H54 (cell line): ENCODE measurements around the gene FAM8A1.

ENCODE experiments used
- DNase-seq: peaks from one replicate; pipeline ENCODE4 v3.0.0; 2011; ENCODE audit warnings: low spot score, mixed read lengths; ENCODE audit not compliant: insufficient read length
- FAIRE-seq: peaks from 3 replicates; lab custom pipeline; 2011; peaks lifted over from hg19 to GRCh38; lab: Jason Lieb, UNC
- POLR2A ChIP-seq: IDR thresholded peaks from 2 replicates; pipeline ENCODE4 v1.6.1; 2011; ENCODE audit warnings: low read depth, mild to moderate bottlenecking, low read length

The FAM8A1 gene

GRCh38 chr6:17624396-17624795, 24.3 kb downstream of the FAM8A1 start:
- peak; percentile 33 for FAIRE-seq
- no peak for TF ChIP-seq POLR2A

DNA sequence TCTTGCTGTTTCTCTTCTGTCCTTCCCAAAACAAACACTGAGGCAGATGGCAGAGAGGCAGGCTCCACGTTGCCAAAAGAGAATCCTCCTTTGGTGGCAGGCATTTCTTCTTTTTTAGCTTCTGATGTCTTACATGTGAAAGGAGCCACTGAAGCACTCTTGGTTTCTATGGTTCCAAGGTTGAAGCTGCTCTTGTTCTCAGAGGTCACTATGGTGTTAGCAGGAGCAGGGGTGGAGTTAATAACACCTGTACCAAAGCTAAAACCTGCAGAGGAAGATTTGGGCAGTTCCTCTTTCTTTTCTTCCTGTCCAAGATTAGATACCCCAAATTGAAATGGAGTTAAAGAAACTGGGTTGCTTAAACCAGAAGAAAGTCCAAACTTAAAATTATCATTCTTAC, 28.8 kb downstream of the FAM8A1 start:
- TF ChIP-seq POLR2A, result no peak
- FAIRE-seq (no peak), DNase-seq (no peak)

More at GRCh38 chr6:17624396-17624795, 24.3 kb downstream of the FAM8A1 start:
- no peak for DNase-seq

GRCh38 chr6:17629824-17630510, 29.9 kb downstream of the FAM8A1 start:
- TF ChIP-seq POLR2A, result no peak
- no peak for DNase-seq
- no peak for FAIRE-seq

- FAIRE-seq, result no peak
- no peak for DNase-seq
- no peak for TF ChIP-seq POLR2A
Measured at GRCh38 chr6:17630511-17631073, 30.5 kb downstream of the FAM8A1 start.

DNA sequence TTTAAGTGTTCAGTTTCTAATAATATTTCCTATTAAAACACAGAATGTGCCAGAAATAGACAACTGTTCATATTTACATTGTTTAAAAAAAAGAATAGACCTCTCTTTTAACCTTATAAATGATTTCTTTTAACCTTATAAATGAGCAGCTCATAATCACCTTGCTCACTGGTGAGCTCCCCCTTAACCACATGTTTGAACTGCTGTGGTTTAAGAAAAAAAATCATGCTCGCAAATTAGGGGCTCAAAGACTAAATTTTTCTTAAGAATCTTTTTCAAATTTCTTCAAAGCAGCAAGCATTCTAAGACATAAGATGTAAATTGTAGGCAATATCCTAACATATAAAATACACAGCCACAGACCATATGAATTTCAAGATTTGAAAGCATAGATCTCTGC, 32.8 kb downstream of the FAM8A1 start:
- no peak for DNase-seq
- TF ChIP-seq POLR2A, result no peak
- no peak for FAIRE-seq

DNA sequence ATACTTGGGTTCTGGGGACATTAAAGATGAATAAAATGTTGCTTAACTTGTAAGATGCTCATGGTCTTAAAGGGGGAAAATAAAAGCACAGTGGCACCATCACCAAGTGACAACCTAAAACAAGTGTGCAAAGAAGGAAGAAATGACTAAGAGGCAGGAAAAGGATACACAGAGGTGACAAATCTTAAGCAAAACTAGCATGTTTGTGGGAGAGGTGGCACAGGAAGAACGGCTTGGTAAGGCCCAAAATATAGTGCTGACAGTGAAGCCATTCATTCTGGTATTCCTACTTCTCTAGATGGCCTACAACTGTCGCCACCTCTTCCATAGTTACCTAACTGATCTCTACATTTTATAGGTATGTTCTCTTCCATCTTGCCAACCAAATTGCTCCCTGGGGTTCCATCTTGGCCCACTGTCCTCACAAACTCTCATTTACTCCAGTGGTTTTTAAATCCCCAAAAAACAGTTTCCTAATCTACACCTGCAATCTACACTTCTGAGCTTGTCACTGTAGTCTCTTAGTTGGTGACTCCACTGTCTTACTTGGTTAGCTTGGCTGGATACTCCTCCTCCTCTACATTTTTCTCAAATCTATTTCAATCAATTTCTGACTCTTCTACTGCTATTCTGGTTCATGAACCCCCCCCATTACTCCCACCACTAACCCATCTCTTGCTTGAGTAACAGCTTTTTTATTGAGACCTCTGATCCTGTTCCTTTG, 33.5 kb downstream of the FAM8A1 start:
- TF ChIP-seq POLR2A, result no peak
- DNase-seq (no peak), FAIRE-seq (no peak)

DNA sequence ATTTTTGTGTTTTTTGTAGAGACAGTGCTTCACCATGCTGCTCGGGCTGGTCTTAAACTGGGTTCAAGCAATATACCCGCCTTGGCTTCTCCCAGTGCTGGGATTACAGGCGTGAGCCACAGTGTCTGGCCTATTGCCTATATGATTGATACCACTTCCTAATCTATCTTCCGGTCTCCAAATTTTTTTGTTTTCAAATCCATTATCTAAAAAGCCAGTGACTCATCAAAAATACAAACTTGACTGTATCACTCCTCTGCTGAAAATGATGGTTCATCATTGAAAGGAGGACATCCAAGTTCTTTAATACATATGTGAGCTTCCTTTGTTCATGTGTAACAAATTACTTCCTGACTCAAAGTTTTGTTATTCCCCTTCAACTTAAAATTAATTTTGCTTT, 35.5 kb downstream of the FAM8A1 start:
- TF ChIP-seq POLR2A, result no peak
- FAIRE-seq, result no peak
- no peak for DNase-seq

- FAIRE-seq, result peak; percentile 6
- DNase-seq, result no peak
- TF ChIP-seq POLR2A, result no peak
Measured at GRCh38 chr6:17638212-17638715, 38.2 kb downstream of the FAM8A1 start.

DNA sequence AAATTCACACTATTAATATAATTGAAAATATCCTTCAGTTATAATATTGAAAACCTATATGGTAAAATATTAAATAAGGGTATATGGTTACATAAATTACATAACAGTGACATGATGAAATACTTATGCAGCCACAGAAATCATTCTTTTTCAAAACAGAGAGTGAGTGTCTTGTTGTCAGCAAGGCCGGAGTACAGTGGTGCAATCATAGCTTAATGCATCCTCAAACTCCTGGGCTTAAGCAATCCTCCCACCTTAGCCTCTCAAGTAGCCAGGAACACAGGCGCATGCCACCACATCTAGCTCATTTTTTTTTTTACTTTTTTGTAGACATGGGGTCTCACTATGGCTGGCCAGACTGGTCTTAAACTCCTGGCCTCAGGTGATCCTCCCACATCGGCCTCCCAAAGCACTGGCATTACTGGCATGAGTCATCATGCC, 40.4 kb downstream of the FAM8A1 start:
- FAIRE-seq, result no peak
- TF ChIP-seq POLR2A, result no peak

DNA sequence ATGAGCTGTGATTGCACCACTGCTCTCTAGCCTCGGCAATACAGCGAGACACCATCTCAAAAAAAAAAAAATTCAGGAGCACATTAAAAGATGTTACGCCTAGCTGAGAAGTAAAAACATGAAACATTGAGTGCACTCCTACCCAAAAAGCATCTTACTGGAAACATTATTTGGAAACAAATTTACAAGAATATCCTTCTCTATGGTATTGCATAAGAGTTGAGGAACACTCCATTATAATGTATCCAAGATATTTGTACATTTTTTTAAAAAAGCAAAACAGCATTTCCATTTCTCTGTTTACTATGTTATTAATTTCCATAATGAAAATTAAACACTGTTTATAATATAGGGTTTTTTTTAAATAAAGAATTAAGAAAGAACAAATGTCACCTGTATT, 48.6 kb downstream of the FAM8A1 start:
- no peak for TF ChIP-seq POLR2A
- no peak for DNase-seq
- no peak for FAIRE-seq

More for the DNA sequence above, 40.4 kb downstream of the FAM8A1 start:
- no peak for DNase-seq

DNA sequence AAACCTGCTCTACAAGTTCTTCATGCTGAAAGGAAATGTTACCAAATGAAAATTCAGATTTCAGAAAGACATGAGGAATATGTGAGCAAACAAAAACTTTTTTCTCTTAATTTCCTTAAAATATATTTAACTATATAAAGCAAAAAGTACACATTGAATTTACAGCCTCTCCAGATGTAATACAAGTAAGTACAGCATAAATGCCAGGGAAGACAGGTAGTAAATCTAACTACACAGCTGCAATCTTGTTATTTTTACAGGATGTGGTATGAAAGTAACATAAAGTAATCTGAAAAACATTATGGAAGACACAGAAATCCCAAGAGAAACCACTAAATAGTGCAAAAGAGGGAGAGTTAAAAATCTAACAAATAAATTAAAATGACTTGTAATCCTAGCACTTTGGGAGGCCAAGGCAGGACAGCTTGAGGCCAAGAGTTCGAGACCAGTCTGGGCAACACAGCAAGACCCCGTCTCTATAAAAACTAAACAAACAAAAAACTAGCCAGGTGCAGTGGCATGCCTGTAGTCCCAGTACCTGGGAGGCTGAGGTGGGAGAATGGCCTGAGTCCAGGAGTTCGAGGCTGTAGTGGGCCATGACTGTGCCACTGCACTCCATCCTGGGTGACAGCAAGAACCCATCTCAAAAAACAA, 50.7 kb downstream of the FAM8A1 start:
- DNase-seq (no peak), FAIRE-seq (peak; percentile 15)

GRCh38 chr6:17653198-17653882, 53.2 kb downstream of the FAM8A1 start:
- no peak for TF ChIP-seq POLR2A
- DNase-seq (no peak), FAIRE-seq (no peak)

More for the DNA sequence above, 50.7 kb downstream of the FAM8A1 start:
- TF ChIP-seq POLR2A, result no peak

DNA sequence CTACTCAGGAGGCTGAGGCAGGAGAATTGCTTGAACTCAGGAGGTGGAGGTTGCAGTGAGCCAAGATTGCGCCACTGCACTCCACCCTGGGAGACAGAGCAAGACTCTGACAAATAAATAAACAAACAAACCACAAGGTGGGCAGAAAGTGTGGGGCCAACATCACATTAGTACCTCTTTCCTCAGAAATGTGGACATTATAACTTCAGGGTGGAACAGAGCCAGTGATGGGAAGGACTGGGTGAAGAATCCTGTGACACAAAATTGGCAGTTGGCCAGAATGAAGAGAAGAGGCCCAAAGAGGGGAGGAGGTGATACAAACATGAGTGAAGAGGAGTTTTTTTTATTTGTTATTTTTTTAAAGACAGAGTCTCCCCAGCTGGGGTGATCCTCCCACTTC, 56.0 kb downstream of the FAM8A1 start:
- DNase-seq (no peak), FAIRE-seq (no peak)
- no peak for TF ChIP-seq POLR2A

GRCh38 chr6:17656644-17657043, 56.5 kb downstream of the FAM8A1 start:
- DNase-seq, result no peak
- FAIRE-seq, result no peak
- TF ChIP-seq POLR2A, result no peak
